ENCODE data around the gene RHOF.

- no peak for TF ChIP-seq POLR2AphosphoS5 (IDR thresholded peaks at IDR 0.05; ENCODE audit: low read depth, low read length)
- no peak for TF ChIP-seq POLR2A (IDR thresholded peaks at IDR 0.05; ENCODE audit: low read depth, low read length)
These were observed 42.5 kb downstream of the RHOF start for GRCh38 chr12:121751034-121751433.

Measured in GM12892 (cell line).